ENCODE data around the gene NSUN7. TPM values are rescaled to one million over a fixed set of nuclear protein-coding genes. Genes with fewer than 3 reads are reported as not detected.

The NSUN7 gene
- polyA plus RNA-seq, 1 experiment: 0.18 TPM

- Histone ChIP-seq H3K36me3 (ENCODE audit: control insufficient read depth, insufficient read depth, low read length) (peaks cover 3% of the 10 kb centered on the region; the same call in 1 of the 2 replicates), H3K27me3 (ENCODE audit: control insufficient read depth, insufficient read depth, low read length) (no peaks in the 10 kb centered on the region), H3K4me3 (ENCODE audit: low read depth, low read length) (no peak overlapping the region)
- CTCF ChIA-PET: interaction anchor here (0.7 to 4.1 kb wide), 5 partner anchors 13 to 109 kb away, joined by 3 to 30 read pairs (median 4); no protein-coding TSS in a partner anchor
- DNase-seq (ENCODE audit: low read depth): no peak
- TF ChIP-seq CTCF (IDR thresholded peaks at IDR 0.05; ENCODE audit: insufficient read depth, low read depth, low read length): no peak
- POLR2A ChIA-PET: no interaction called here
Observed at GRCh38 chr4:40843696-40844095, 93.9 kb downstream of the NSUN7 start.

- H3K27me3 ChIP-seq (ENCODE audit: control insufficient read depth, insufficient read depth, low read length): no peaks in the 10 kb centered on the region
- CTCF ChIA-PET: interaction anchor here (1.4 to 2.2 kb wide), 2 partner anchors 32 to 53 kb away, joined by 3 to 9 read pairs; no protein-coding TSS in a partner anchor
- H3K36me3 ChIP-seq (ENCODE audit: control insufficient read depth, insufficient read depth, low read length): peaks cover 3% of the 10 kb centered on the region; the same call in 1 of the 2 replicates
- POLR2A ChIA-PET: no interaction called here
- no peak for DNase-seq (ENCODE audit: low read depth)
- TF ChIP-seq CTCF (IDR thresholded peaks at IDR 0.05; ENCODE audit: insufficient read depth, low read depth, low read length): no peak
- H3K4me3 ChIP-seq (ENCODE audit: low read depth, low read length): no peak overlapping the region
Observed at GRCh38 chr4:40844261-40844660, 94.5 kb downstream of the NSUN7 start.

- H3K27me3 ChIP-seq (ENCODE audit: control insufficient read depth, insufficient read depth, low read length): no peaks in the 10 kb centered on the region
- CTCF ChIA-PET: interaction anchor here (0.7 to 1.4 kb wide), 3 partner anchors 33 to 973 kb away, joined by 3 read pairs; no protein-coding TSS in a partner anchor
- no peak overlapping the region for H3K4me3 ChIP-seq (ENCODE audit: low read depth, low read length)
- H3K36me3 ChIP-seq (ENCODE audit: control insufficient read depth, insufficient read depth, low read length): peaks cover 3% of the 10 kb centered on the region; the same call in 1 of the 2 replicates
- TF ChIP-seq CTCF (IDR thresholded peaks at IDR 0.05; ENCODE audit: insufficient read depth, low read depth, low read length): no peak
- POLR2A ChIA-PET: no interaction called here
- no peak for DNase-seq (ENCODE audit: low read depth)
Observed at GRCh38 chr4:40845154-40845835, 95.5 kb downstream of the NSUN7 start.

GRCh38 chr4:40846532-40846931, 96.8 kb downstream of the NSUN7 start:
- Histone ChIP-seq H3K27me3 (ENCODE audit: control insufficient read depth, insufficient read depth, low read length) (no peaks in the 10 kb centered on the region), H3K36me3 (ENCODE audit: control insufficient read depth, insufficient read depth, low read length) (peaks cover 3% of the 10 kb centered on the region; the same call in 1 of the 2 replicates), H3K4me3 (ENCODE audit: low read depth, low read length) (no peak overlapping the region)
- TF ChIP-seq CTCF (IDR thresholded peaks at IDR 0.05; ENCODE audit: insufficient read depth, low read depth, low read length): no peak
- DNase-seq (ENCODE audit: low read depth): no peak
- CTCF ChIA-PET: interaction anchor here (1.3 kb wide), 1 partner anchor 14 kb away, joined by 3 read pairs; no protein-coding TSS in a partner anchor
- POLR2A ChIA-PET: no interaction called here

- peaks cover 3% of the 10 kb centered on the region; the same call in 1 of the 2 replicates for H3K36me3 ChIP-seq (ENCODE audit: control insufficient read depth, insufficient read depth, low read length)
- no peak for DNase-seq (ENCODE audit: low read depth)
- ChIA-PET CTCF (interaction anchor here (1.1 to 1.4 kb wide), 2 partner anchors 77 to 78 kb away, joined by 3 to 4 read pairs; no protein-coding TSS in a partner anchor), POLR2A (interaction anchor here (0.6 kb wide), 1 partner anchor 18 kb away, joined by 3 read pairs; no protein-coding TSS in a partner anchor)
- no peak for TF ChIP-seq CTCF (IDR thresholded peaks at IDR 0.05; ENCODE audit: insufficient read depth, low read depth, low read length)
- H3K27me3 ChIP-seq (ENCODE audit: control insufficient read depth, insufficient read depth, low read length): no peaks in the 10 kb centered on the region
- no peak overlapping the region for H3K4me3 ChIP-seq (ENCODE audit: low read depth, low read length)
Observed at GRCh38 chr4:40848251-40848650, 98.5 kb downstream of the NSUN7 start.

All from BJ (cell line).